GM19467 (cell line): ENCODE results near the gene RINL.

ENCODE experiments used
- ATAC-seq: cut with Tn5 transposase; IDR thresholded peaks from one replicate; pipeline ENCODE4 v1.9.1; 2021; ENCODE audit warnings: mild to moderate bottlenecking, moderate library complexity; ENCODE audit not compliant: unreplicated experiment

The RINL gene, protein sequence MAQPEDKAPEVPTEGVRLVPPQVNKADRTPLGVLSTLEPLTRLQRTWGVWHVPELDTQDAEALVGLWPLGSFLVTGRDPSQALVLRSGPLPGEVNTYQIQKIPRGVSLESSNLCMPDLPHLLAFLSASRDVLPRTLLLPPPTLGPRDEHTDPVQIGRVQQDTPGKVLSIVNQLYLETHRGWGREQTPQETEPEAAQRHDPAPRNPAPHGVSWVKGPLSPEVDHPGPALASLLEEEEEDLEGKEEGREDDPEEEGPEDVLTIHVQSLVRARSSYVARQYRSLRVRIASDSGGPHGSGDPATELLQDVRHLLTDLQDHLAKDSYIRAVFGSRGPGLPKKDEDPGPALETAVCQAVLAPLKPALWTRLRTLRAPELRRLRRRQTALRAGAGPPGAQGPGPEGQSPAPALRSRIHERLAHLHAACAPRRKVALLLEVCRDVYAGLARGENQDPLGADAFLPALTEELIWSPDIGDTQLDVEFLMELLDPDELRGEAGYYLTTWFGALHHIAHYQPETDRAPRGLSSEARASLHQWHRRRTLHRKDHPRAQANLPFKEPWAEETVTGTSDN

DNA sequence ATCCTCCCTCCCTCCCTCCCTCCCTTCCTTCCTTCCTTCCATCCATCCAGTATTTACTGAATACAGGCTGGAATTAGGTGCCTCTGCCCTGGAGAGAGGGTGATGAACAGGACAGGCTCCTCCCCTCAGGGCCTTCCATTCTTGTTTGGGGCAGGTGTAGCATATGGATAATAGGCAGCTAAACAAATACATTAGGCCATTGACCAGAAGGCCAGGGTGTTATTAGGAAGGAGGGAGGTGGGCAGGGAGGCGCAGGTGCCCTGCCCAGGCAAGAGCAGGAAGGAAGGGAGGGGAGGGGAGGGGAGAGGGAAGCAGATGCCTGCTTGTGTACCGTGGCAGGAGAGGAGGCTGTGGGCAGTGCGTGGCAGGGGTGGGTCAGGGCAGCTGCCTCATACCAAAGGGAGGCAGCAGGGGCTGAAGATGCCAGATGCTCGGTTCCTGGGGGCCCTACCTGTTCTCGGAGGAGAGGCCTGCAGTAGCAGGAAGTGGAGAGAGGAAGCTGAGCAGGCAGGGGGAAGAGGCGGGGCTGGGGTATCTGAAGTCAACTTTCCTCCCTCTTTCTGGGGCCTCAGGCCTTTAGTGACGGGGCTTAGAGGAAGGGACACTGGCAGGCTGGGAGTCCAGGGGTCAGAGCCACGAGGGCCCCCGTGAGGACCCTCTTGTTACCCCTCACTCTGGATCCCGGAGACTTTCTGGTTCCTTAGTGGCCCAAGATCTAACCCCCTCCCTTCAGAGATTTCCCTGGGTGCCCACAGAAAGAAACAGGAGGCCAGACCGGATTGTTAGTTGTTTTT, at the start of gene RINL:
RINL (minus strand) TSS at position 495 of the 794 bp plus-strand sequence. CDS start 1,533 bp downstream, outside the sequence.
- no peak for ATAC-seq

GRCh38 chr19:38924388-38924787, 46.3 kb upstream of the RINL start:
- ATAC-seq, result no peak

- ATAC-seq, result no peak
These were observed 44.4 kb upstream of the RINL start for GRCh38 chr19:38922482-38922881.

GRCh38 chr19:38921420-38922274, 43.6 kb upstream of the RINL start:
- ATAC-seq, result no peak

DNA sequence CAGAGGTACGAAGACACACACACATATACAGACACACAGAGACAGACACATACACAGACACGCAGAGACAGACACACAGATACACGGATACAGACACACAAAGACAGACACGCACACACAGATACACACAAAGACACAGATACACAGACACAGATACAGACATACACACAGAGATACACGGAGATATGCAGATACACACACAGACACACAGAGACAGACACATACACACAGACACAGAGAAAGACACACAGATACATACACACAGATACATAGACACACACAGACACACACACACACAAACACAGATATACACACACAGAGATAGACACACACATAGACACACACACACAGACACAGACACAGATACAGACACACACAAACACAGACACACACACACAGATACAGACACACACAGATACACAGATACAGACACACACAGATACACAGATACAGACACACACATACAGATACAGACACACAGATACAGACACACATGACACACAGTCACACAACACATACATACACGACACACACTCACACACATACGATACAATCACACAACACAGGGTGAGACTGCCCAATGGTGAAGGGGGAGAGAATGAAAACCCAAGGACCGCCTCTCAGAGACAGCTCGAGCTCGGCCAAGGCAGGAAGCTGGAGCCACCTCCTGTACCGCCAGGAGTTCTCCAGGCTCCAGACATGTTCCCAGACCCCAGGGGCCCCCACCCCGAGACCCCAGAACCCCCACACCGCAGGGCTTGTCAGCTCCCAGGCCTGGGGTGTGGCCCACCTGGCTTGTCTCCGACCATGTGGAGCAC, 42.7 kb upstream of the RINL start:
- no peak for ATAC-seq

DNA sequence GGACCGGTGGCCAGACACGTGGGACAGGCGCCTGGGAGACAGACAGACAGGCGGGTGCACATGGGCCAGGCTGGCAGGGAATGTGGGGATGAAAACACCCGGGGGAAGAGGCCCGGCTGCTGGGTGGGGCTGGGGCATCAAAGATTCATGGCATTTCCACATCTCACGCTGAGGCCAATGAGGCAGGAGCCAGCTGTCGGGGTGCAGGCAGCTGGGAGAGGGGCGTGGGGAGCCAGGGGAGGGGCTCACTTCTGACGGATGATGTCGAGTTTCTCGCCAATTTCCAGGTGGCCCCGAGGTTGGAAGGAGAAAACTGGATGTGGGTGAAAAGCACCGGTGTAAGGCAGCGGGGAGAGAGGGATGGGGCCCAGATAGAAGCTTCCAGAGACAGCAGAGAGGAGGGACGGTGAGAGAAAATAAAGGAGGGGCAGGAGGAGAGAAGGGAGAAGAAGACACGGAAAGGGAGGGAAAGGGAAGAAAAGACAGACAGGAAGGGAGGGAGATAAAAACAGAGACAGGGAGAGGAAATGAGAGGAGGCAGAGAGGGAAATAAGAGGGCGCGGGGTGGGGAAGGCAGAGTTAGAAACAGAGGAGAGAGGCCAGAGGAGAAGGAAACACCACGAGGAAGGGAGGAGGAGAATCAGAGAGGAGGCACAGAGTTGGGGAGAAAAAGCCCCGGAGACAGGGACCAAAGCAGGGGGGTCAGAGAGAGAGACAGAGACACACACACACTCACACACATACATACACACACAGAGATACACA, 41.9 kb upstream of the RINL start:
- no peak for ATAC-seq

- ATAC-seq, result no peak
These were observed 40.5 kb upstream of the RINL start for GRCh38 chr19:38918526-38918925.

DNA sequence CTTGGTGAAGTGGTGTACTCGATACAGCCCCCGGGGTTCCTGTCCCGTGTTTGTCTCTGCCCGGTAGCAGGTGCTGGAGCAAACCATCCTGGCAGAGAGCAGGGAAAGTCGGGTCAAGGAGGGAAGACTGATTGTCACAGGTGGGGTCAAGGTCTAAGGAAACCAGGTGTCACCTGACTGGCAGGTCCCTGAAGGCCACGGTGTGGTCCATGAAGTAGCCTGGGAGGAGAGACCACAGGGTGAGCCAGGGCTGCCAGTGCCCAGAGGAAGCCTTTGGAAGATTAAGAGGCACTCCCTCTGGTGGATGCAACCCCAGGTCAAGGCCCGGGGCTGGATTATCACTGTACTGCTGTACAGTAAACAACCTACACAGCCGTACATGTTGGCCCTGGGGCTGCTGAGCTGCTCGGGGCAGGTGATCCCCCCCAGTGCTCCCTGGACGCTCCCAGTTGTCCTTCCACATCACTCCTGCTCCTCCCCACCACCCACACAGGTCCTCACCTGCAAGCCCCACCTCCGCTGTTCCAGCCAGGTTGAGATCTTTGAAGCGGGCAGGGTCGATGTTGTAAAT, 39.9 kb upstream of the RINL start:
- no peak for ATAC-seq

GRCh38 chr19:38917516-38917915, 39.4 kb upstream of the RINL start:
- ATAC-seq, result no peak

DNA sequence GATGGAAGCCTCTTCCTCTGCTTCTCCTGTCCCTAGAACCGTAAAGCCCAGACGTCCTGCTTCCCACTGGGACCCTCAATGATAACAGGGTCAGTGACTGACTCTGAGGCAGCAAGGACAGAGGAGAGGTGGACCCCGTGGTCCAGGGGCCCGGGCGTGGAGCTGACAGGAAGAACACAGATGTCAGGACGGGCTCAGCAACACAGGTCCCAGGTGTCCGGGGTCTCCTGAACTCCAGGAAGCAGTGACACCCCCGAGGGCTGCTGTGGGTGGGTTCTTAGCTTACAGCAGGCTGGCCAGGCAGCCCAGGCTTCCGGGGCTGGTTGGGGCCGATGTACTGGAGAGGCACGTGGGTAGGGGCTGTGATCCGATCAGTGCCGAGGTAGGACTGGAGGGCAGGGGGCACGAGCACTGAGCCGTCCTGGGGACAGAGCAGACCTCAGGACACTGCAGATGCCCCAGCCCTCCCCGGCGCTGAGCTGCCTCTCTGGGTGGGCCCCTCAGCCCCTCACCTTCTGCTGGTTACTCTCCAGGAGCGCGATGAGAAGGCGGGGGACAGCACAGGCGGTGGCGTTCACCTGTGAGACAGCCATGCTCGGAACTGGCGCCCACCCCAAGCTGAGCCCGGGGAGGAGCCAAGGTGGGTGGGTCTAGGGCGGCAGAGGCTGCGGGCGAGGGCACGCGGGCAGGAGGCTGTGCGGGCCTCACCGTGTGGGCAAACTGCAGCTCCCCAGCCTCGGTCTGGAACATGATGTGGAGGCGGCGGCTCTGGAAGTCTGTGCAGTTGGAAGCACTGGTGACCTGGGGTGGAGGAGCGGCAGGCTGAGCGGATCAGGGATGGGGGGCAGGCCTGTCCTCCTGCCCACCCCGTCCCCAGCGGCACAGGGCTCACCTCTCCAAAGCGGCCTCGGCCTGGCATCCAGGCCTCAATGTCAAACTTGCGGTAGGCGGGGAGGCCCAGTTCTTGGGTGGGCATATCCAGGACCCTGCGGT, 37.5 kb upstream of the RINL start:
- ATAC-seq, result no peak

GRCh38 chr19:38913958-38914357, 35.9 kb upstream of the RINL start:
- ATAC-seq, result no peak

- no peak for ATAC-seq
These were observed 34.8 kb upstream of the RINL start for GRCh38 chr19:38912600-38913514.

DNA sequence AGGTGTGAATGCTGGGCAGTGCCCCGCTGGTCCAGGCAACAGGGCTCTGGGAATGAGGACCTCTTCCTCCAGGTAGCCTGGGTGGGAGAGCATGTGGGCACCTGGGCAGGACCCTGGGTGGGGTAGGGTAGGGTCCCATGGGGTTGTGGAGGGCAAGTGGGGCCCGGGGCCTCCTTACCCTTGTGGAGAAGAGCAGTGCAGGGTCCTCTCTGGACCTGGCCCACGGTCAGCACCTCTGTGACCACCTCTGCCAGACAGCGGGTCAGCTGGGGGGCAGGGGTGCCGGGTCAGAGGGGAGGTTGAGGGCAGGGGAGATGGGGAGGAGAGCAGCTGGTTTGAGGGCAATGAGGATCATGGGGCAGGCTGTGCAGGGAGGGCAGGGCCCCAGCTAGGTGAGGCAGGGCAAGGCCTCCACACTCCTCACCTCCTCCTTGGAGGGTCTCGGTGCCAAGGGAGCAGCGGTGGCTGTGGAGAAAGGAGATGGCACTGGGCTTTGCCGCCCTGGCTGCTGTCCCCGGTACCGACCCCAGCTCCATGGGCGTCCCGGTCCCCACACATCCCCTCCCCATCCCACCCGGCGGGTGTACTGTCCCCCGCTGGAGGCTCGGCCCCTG, 33.4 kb upstream of the RINL start:
- no peak for ATAC-seq

DNA sequence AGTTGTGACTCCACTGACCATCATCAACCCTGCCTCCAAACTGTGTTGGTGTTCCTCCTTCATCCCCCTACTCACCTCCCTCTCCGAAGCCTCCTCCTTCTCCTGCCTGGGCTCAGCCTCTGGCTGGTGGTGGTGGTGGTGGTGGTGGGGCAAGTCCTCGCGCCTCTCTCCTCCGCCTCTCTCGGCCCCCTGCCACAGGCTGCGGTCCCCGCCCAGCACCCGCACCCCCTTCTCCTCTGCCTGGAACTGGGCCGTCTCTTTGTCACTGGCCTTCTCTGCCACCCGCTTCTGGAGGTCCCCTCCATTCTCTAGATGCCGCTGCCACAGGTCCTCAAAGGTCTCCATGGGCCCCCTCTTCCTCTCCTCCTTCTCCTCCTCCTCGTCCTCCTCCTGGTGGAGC, 32.4 kb upstream of the RINL start:
- ATAC-seq, result no peak

DNA sequence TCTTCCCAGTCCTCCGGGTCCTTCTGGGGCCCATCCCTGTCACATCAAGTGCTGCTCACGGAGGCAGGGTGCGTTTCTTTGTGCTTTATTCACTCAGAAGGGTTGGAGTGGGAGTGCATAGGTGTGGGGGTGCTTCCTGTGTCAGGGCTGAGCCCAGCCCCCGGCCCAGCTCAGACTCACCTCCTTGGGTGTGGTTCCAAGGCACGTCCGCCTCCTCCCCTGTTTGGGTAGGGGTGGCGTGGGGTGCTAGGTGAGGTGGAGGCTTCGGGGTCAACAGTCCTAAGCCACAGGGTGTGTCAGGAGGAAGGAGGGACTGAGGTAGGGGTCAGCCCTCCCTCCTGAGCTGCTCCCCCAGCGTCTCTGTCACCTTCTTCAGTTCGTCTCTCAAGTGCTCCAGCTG, 30.8 kb upstream of the RINL start:
- ATAC-seq, result no peak

GRCh38 chr19:38907670-38908069, 29.6 kb upstream of the RINL start:
- ATAC-seq, result no peak
